ENCODE measurements around the gene EPSTI1.

GRCh38 chr13:42957881-42958280 is 34.2 kb downstream of the EPSTI1 start:
- TF ChIP-seq POLR2AphosphoS5 (IDR thresholded peaks at IDR 0.05) = no peak
- no peak for TF ChIP-seq EP300 (IDR thresholded peaks at IDR 0.05)
- TF ChIP-seq, protein P1, sequence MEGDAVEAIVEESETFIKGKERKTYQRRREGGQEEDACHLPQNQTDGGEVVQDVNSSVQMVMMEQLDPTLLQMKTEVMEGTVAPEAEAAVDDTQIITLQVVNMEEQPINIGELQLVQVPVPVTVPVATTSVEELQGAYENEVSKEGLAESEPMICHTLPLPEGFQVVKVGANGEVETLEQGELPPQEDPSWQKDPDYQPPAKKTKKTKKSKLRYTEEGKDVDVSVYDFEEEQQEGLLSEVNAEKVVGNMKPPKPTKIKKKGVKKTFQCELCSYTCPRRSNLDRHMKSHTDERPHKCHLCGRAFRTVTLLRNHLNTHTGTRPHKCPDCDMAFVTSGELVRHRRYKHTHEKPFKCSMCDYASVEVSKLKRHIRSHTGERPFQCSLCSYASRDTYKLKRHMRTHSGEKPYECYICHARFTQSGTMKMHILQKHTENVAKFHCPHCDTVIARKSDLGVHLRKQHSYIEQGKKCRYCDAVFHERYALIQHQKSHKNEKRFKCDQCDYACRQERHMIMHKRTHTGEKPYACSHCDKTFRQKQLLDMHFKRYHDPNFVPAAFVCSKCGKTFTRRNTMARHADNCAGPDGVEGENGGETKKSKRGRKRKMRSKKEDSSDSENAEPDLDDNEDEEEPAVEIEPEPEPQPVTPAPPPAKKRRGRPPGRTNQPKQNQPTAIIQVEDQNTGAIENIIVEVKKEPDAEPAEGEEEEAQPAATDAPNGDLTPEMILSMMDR (IDR thresholded peaks at IDR 0.05) = no peak
- TF ChIP-seq POLR2A (IDR thresholded peaks at IDR 0.05) = no peak
